ENCODE measurements around the gene TSC22D1.
A peak's percentile ranks its signal among the peaks of the same experiment; 100 is the strongest.
"Not testable (repeated sequence)": the region's sequence is repeated elsewhere in the genome, so short reads cannot be mapped to it uniquely, and the experiment has no call there.

TSC22D1 gene

GRCh38 chr13:44605275-44605674 is 29.1 kb upstream of the TSC22D1 start:
- no peak overlapping the region for H3K27ac ChIP-seq
- DNase-seq (ENCODE audit: low read depth, low spot score) = no peak
- no peak overlapping the region for H3K4me3 ChIP-seq
- no peak overlapping the region for H3K9ac ChIP-seq (ENCODE audit: insufficient read length)
- TF ChIP-seq EZH2 (IDR thresholded peaks at IDR 0.05) (no peak), POLR2AphosphoS5 (IDR thresholded peaks at IDR 0.05; ENCODE audit: borderline replicate concordance, low read depth, low read length) (no peak), FOXP2 (optimal IDR thresholded peaks at IDR 0.05; ENCODE audit: control extremely low read depth, extremely low read length, insufficient read depth) (no peak)
- no peaks in the 10 kb centered on the region for H3K9me3 ChIP-seq (ENCODE audit: low read depth, low read length)
- H3K36me3 ChIP-seq (ENCODE audit: insufficient read depth, low read length) = no peaks in the 10 kb centered on the region

- H3K27ac ChIP-seq = no peak overlapping the region
- DNase-seq (ENCODE audit: low read depth, low spot score) = no peak
- no peak overlapping the region for H3K9ac ChIP-seq (ENCODE audit: insufficient read length)
- no peaks in the 10 kb centered on the region for H3K36me3 ChIP-seq (ENCODE audit: insufficient read depth, low read length)
- no peaks in the 10 kb centered on the region for H3K9me3 ChIP-seq (ENCODE audit: low read depth, low read length)
- no peak overlapping the region for H3K4me3 ChIP-seq
- TF ChIP-seq EZH2 (IDR thresholded peaks at IDR 0.05) = no peak
Observed at GRCh38 chr13:44601586-44601985, 25.5 kb upstream of the TSC22D1 start.

- not testable (repeated sequence) for H3K27ac ChIP-seq; H3K36me3 ChIP-seq (ENCODE audit: insufficient read depth, low read length); H3K9ac ChIP-seq (ENCODE audit: insufficient read length); DNase-seq (ENCODE audit: low read depth, low spot score); H3K9me3 ChIP-seq (ENCODE audit: low read depth, low read length); H3K4me3 ChIP-seq
Observed at GRCh38 chr13:44593861-44594592, 17.9 kb upstream of the TSC22D1 start.

GRCh38 chr13:44592216-44592847 is 16.2 kb upstream of the TSC22D1 start:
- Histone ChIP-seq H3K36me3 (ENCODE audit: insufficient read depth, low read length) (no peaks in the 10 kb centered on the region), H3K27ac (no peak overlapping the region), H3K4me3 (no peak overlapping the region), H3K9ac (ENCODE audit: insufficient read length) (no peak overlapping the region), H3K9me3 (ENCODE audit: low read depth, low read length) (no peaks in the 10 kb centered on the region)
- no peak for TF ChIP-seq EZH2 (IDR thresholded peaks at IDR 0.05)
- TF ChIP-seq POLR2AphosphoS5 (IDR thresholded peaks at IDR 0.05; ENCODE audit: borderline replicate concordance, low read depth, low read length) = no peak
- no peak for TF ChIP-seq FOXP2 (optimal IDR thresholded peaks at IDR 0.05; ENCODE audit: control extremely low read depth, extremely low read length, insufficient read depth)
- DNase-seq (ENCODE audit: low read depth, low spot score) = no peak

- H3K9ac ChIP-seq (ENCODE audit: insufficient read length) = no peak overlapping the region
- H3K27ac ChIP-seq = no peak overlapping the region
- no peak overlapping the region for H3K4me3 ChIP-seq
- TF ChIP-seq EZH2 (IDR thresholded peaks at IDR 0.05) = no peak
- no peak for TF ChIP-seq FOXP2 (optimal IDR thresholded peaks at IDR 0.05; ENCODE audit: control extremely low read depth, extremely low read length, insufficient read depth)
- no peak for TF ChIP-seq POLR2AphosphoS5 (IDR thresholded peaks at IDR 0.05; ENCODE audit: borderline replicate concordance, low read depth, low read length)
- H3K9me3 ChIP-seq (ENCODE audit: low read depth, low read length) = no peaks in the 10 kb centered on the region
- DNase-seq (ENCODE audit: low read depth, low spot score) = no peak
- H3K36me3 ChIP-seq (ENCODE audit: insufficient read depth, low read length) = no peaks in the 10 kb centered on the region
Observed at GRCh38 chr13:44591316-44591715, 15.2 kb upstream of the TSC22D1 start.

- H3K9ac ChIP-seq (ENCODE audit: insufficient read length) = no peak overlapping the region
- no peak for DNase-seq (ENCODE audit: low read depth, low spot score)
- H3K9me3 ChIP-seq (ENCODE audit: low read depth, low read length) = no peaks in the 10 kb centered on the region
Observed at GRCh38 chr13:44583137-44583536, 7.0 kb upstream of the TSC22D1 start.

GRCh38 chr13:44578067-44578400 is 1.9 kb upstream of the TSC22D1 start:
- Histone ChIP-seq H3K4me3 (peak overlapping the region; percentile 88), H3K9ac (ENCODE audit: insufficient read length) (peak overlapping the region; percentile 89), H3K36me3 (ENCODE audit: insufficient read depth, low read length) (peaks cover 4% of the 10 kb centered on the region; the same call in 1 of the 2 replicates), H3K27ac (peak overlapping the region; percentile 89), H3K9me3 (ENCODE audit: low read depth, low read length) (no peaks in the 10 kb centered on the region)
- TF ChIP-seq POLR2AphosphoS5 (IDR thresholded peaks at IDR 0.05; ENCODE audit: borderline replicate concordance, low read depth, low read length) = no peak
- TF ChIP-seq FOXP2 (optimal IDR thresholded peaks at IDR 0.05; ENCODE audit: control extremely low read depth, extremely low read length, insufficient read depth) = no peak
- TF ChIP-seq EZH2 (IDR thresholded peaks at IDR 0.05) = no peak
- DNase-seq (ENCODE audit: low read depth, low spot score) = no peak

More at GRCh38 chr13:44583137-44583536, 7.0 kb upstream of the TSC22D1 start:
- TF ChIP-seq POLR2AphosphoS5 (IDR thresholded peaks at IDR 0.05; ENCODE audit: borderline replicate concordance, low read depth, low read length) = no peak
- no peak for TF ChIP-seq EZH2 (IDR thresholded peaks at IDR 0.05)
- no peak for TF ChIP-seq FOXP2 (optimal IDR thresholded peaks at IDR 0.05; ENCODE audit: control extremely low read depth, extremely low read length, insufficient read depth)
- Histone ChIP-seq H3K36me3 (ENCODE audit: insufficient read depth, low read length) (no peaks in the 10 kb centered on the region), H3K27ac (no peak overlapping the region), H3K4me3 (no peak overlapping the region)

- Histone ChIP-seq H3K4me3 (peak overlapping the region; percentile 88), H3K36me3 (ENCODE audit: insufficient read depth, low read length) (peaks cover 4% of the 10 kb centered on the region; the same call in 1 of the 2 replicates), H3K9me3 (ENCODE audit: low read depth, low read length) (no peaks in the 10 kb centered on the region), H3K27ac (peak overlapping the region; percentile 89), H3K9ac (ENCODE audit: insufficient read length) (peak overlapping the region; percentile 89)
- TF ChIP-seq POLR2AphosphoS5 (IDR thresholded peaks at IDR 0.05; ENCODE audit: borderline replicate concordance, low read depth, low read length) = peak; percentile 80
- TF ChIP-seq EZH2 (IDR thresholded peaks at IDR 0.05) = no peak
- TF ChIP-seq FOXP2 (optimal IDR thresholded peaks at IDR 0.05; ENCODE audit: control extremely low read depth, extremely low read length, insufficient read depth) = no peak
- DNase-seq (ENCODE audit: low read depth, low spot score) = peak; percentile 65
Observed at GRCh38 chr13:44577236-44578066, 1.3 kb upstream of the TSC22D1 start.
